Activated T-helper 1 cell treated with anti-CD3 and anti-CD28 coated beads, Interleukin-2, amount 50 U/mL, for 16 hours (primary cell): Measurements from ENCODE around the gene DDX5.
A peak's percentile ranks its signal among the peaks of the same experiment; 100 is the strongest.
"Not testable (repeated sequence)": the region's sequence is repeated elsewhere in the genome, so short reads cannot be mapped to it uniquely, and the experiment has no call there.

Source experiments
- DNase-seq, 2 donors: peaks; one replicate each; pipeline ENCODE4 v3.0.0-alpha.2; 2020; ENCODE audit warnings: low read depth in 1 of 2, low spot score in 1 of 2

DDX5 gene

GRCh38 chr17:64508683-64509082 is 2.6 kb upstream of the DDX5 start:
- DNase-seq = no peak

- no peak for DNase-seq
These were observed 1.3 kb upstream of the DDX5 start for GRCh38 chr17:64507413-64507782.

GRCh38 chr17:64506576-64507412 is 705 bp upstream of the DDX5 start, which contains the start of gene CEP95:
Gene CEP95 (plus strand): TSS chr17:64506977. CDS start chr17:64507098, 121 bp downstream.
- peak; percentile 86 to 90 for DNase-seq

- peak; percentile 75 to 79 for DNase-seq
These were observed 519 bp downstream of the DDX5 start for GRCh38 chr17:64505340-64506200.

- no peak for DNase-seq
These were observed 1.2 kb downstream of the DDX5 start for GRCh38 chr17:64504769-64505339.

- no peak for DNase-seq
These were observed 2.0 kb downstream of the DDX5 start for GRCh38 chr17:64503821-64504768.

- DNase-seq = no peak
These were observed 2.7 kb downstream of the DDX5 start for GRCh38 chr17:64503341-64503740.

- DNase-seq = no peak
These were observed 3.3 kb downstream of the DDX5 start for GRCh38 chr17:64502809-64503208.

GRCh38 chr17:64502021-64502420 is 4.1 kb downstream of the DDX5 start:
- DNase-seq = no peak

GRCh38 chr17:64500862-64501765 is 5.0 kb downstream of the DDX5 start:
- DNase-seq = no peak

GRCh38 chr17:64500487-64500859 is 5.6 kb downstream of the DDX5 start:
- DNase-seq = no peak

GRCh38 chr17:64499805-64500486 is 6.1 kb downstream of the DDX5 start:
- DNase-seq = no peak

GRCh38 chr17:64498308-64499203 is 7.5 kb downstream of the DDX5 start:
- DNase-seq = no peak

GRCh38 chr17:64497565-64498035 is 8.5 kb downstream of the DDX5 start:
- DNase-seq = no peak

GRCh38 chr17:64496786-64497564 is 9.1 kb downstream of the DDX5 start, which contains the start of gene POLG2:
Gene POLG2 (minus strand): TSS chr17:64497054. CDS start chr17:64496968, 86 bp downstream.
- DNase-seq = peak; percentile 92 to 94

- DNase-seq = no peak
These were observed 9.7 kb downstream of the DDX5 start for GRCh38 chr17:64496348-64496785.

- not testable (repeated sequence) for DNase-seq
These were observed 10.8 kb downstream of the DDX5 start for GRCh38 chr17:64495300-64495699.
